HepG2 (cell line): ENCODE data around the gene AP4E1. TPM values are rescaled to one million over a fixed set of nuclear protein-coding genes. Genes with fewer than 3 reads are reported as not detected.

ENCODE experiments used
- AGO2 ChIP-seq: fragments of 200-400 bp; formaldehyde crosslinking; optimal IDR thresholded peaks from 2 replicates; pipeline ENCODE3; 2017; ENCODE audit warnings: mild to moderate bottlenecking, low read depth, low read length, moderate library complexity
- IRX3 ChIP-seq: sonication (generic); formaldehyde crosslinking; IDR thresholded peaks from 2 replicates; pipeline ENCODE4 v1.8.1; 2023; ENCODE audit warnings: mild to moderate bottlenecking, low read depth, missing genetic modification reagents, borderline replicate concordance
- JARID2 ChIP-seq: sonication (generic); formaldehyde crosslinking; IDR thresholded peaks from 2 replicates; pipeline ENCODE4 v1.8.1; 2023; ENCODE audit warnings: missing genetic modification reagents, inconsistent platforms; ENCODE audit not compliant: insufficient replicate concordance
- PBX3 ChIP-seq: sonication (generic); formaldehyde crosslinking; IDR thresholded peaks from 2 replicates; pipeline ENCODE4 v1.8.1; 2023; ENCODE audit warnings: missing genetic modification reagents, inconsistent platforms, borderline replicate concordance
- PCBP1 ChIP-seq: fragments of 200-400 bp; formaldehyde crosslinking; IDR thresholded peaks from 2 replicates; pipeline ENCODE4 v1.6.1; 2017; ENCODE audit warnings: mild to moderate bottlenecking, low read depth, low read length, borderline replicate concordance
- TBP ChIP-seq: sonication (generic); formaldehyde crosslinking; IDR thresholded peaks from 2 replicates; pipeline ENCODE4 v1.5.0; 2020; ENCODE audit warnings: missing genetic modification reagents
- TCF12 ChIP-seq, 2 experiments: fragments of 450-650 bp in 1 of 2; sonication (generic) in 1 of 2; formaldehyde crosslinking in 1 of 2; IDR thresholded peaks; 2 replicates each; pipeline versions ENCODE4 v1.6.1 to v1.8.0; 2017 to 2022; ENCODE audit warnings: antibody characterized with exemption in 1 of 2, mild to moderate bottlenecking in 1 of 2, missing genetic modification reagents in 1 of 2, moderate library complexity in 1 of 2
- TIGD3 ChIP-seq: sonication (generic); formaldehyde crosslinking; IDR thresholded peaks from 2 replicates; pipeline ENCODE4 v1.5.1; 2020; ENCODE audit warnings: mild to moderate bottlenecking, missing genetic modification reagents, borderline replicate concordance
- TRIM24 ChIP-seq: sonication (generic); formaldehyde crosslinking; IDR thresholded peaks from 2 replicates; pipeline ENCODE4 v1.8.0; 2022; ENCODE audit warnings: mild to moderate bottlenecking, missing genetic modification reagents
- WIZ ChIP-seq: sonication (generic); formaldehyde crosslinking; IDR thresholded peaks from 2 replicates; pipeline ENCODE4 v1.5.1; 2020; ENCODE audit warnings: mild to moderate bottlenecking, missing genetic modification reagents
- ZFP36 ChIP-seq: fragments of 150-350 bp; IDR thresholded peaks from 2 replicates; pipeline ENCODE4 v1.6.1; 2018; ENCODE audit warnings: borderline replicate concordance, low read length, low read depth; ENCODE audit not compliant: partially characterized antibody
- ZNF17 ChIP-seq: sonication (generic); formaldehyde crosslinking; IDR thresholded peaks from 2 replicates; pipeline ENCODE4 v1.5.0; 2020; ENCODE audit warnings: mild to moderate bottlenecking, missing genetic modification reagents
- ZNF354B ChIP-seq: sonication (generic); formaldehyde crosslinking; IDR thresholded peaks from 2 replicates; pipeline ENCODE4 v1.8.0; 2022; ENCODE audit warnings: mild to moderate bottlenecking, missing genetic modification reagents
- ZNF784 ChIP-seq: sonication (generic); formaldehyde crosslinking; IDR thresholded peaks from 2 replicates; pipeline ENCODE4 v1.5.1; 2020; ENCODE audit warnings: missing genetic modification reagents, mild to moderate bottlenecking, borderline replicate concordance
- ZSCAN29 ChIP-seq: sonication (generic); formaldehyde crosslinking; conservative IDR thresholded peaks from 2 replicates; pipeline ENCODE4 v1.4.0; 2020; ENCODE audit warnings: mild to moderate bottlenecking, missing genetic modification reagents
- polyA plus RNA-seq, 8 experiments: library from polyadenylated mRNA; depleted of rRNA in 3 of 8; stranded (reverse) in 7 of 8; unstranded in 1 of 8; fragments of >200 nt; fragmentation: Illumina TruSeq in 4 of 8; extraction: Trizol in 4 of 8; gene quantifications; 2 replicates each; pipeline versions ENCODE4 v1.2.1 to v1.2.3, GENCODE V29; 2011 to 2016; ENCODE audit warnings: low read depth in 4 of 8, missing spikeins in 1 of 8, mixed read lengths in 1 of 8; ENCODE audit not compliant: insufficient read depth in 1 of 8
- total RNA-seq, 5 experiments: library from RNA; depleted of rRNA; stranded (reverse); fragments of >200 nt; fragmentation: Illumina TruSeq; extraction: Trizol; gene quantifications; 2 replicates each; pipeline ENCODE4 v1.2.3, GENCODE V29; 2016; ENCODE audit warnings: low read depth in 1 of 5
- TF ChIP-seq, protein P1 (sequence below): sonication (generic); formaldehyde crosslinking; IDR thresholded peaks from 2 replicates; pipeline ENCODE4 v1.4.0; 2020; ENCODE audit warnings: missing genetic modification reagents
- TF ChIP-seq, protein P2 (sequence below): sonication (generic); formaldehyde crosslinking; IDR thresholded peaks from 2 replicates; pipeline ENCODE4 v1.4.0; 2020; ENCODE audit warnings: missing genetic modification reagents
- TF ChIP-seq, protein P3 (sequence below): sonication (generic); formaldehyde crosslinking; IDR thresholded peaks from 2 replicates; pipeline ENCODE4 v1.4.0; 2020; ENCODE audit warnings: missing genetic modification reagents

AP4E1 gene
- total and polyA plus RNA-seq, 2 of the 13 experiments (the other 11 are each of a cell fraction or from before 2014, with no cell fraction given): 2.2 to 7.8 TPM

- TF ChIP-seq, protein P1, sequence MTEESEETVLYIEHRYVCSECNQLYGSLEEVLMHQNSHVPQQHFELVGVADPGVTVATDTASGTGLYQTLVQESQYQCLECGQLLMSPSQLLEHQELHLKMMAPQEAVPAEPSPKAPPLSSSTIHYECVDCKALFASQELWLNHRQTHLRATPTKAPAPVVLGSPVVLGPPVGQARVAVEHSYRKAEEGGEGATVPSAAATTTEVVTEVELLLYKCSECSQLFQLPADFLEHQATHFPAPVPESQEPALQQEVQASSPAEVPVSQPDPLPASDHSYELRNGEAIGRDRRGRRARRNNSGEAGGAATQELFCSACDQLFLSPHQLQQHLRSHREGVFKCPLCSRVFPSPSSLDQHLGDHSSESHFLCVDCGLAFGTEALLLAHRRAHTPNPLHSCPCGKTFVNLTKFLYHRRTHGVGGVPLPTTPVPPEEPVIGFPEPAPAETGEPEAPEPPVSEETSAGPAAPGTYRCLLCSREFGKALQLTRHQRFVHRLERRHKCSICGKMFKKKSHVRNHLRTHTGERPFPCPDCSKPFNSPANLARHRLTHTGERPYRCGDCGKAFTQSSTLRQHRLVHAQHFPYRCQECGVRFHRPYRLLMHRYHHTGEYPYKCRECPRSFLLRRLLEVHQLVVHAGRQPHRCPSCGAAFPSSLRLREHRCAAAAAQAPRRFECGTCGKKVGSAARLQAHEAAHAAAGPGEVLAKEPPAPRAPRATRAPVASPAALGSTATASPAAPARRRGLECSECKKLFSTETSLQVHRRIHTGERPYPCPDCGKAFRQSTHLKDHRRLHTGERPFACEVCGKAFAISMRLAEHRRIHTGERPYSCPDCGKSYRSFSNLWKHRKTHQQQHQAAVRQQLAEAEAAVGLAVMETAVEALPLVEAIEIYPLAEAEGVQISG (CRISPR knock-in tag): peak; percentile 91
- no peak for TF ChIP-seq PBX3
- TF ChIP-seq TCF12 (IDR thresholded peaks at IDR 0.05): no peak
- TF ChIP-seq TCF12 (CRISPR knock-in tag; IDR thresholded peaks at IDR 0.05): peak; percentile 40; the same call in 1 of the 2 replicates
- TF ChIP-seq AGO2: peak; percentile 73
- TF ChIP-seq ZNF354B: no peak; the same call in 1 of the 2 replicates
- no peak for TF ChIP-seq WIZ (CRISPR knock-in tag)
- TF ChIP-seq ZFP36: no peak
- no peak for TF ChIP-seq PCBP1
- TF ChIP-seq TIGD3 (CRISPR knock-in tag): no peak
- no peak for TF ChIP-seq JARID2 (CRISPR knock-in tag)
- no peak for TF ChIP-seq ZSCAN29 (CRISPR knock-in tag)
- TF ChIP-seq IRX3 (CRISPR knock-in tag): 0 out of 2 replicates have a peak, but pooled peaks have one; percentile 48
- no peak for TF ChIP-seq TBP
- 0 out of 2 replicates have a peak, but pooled peaks have one; percentile 24 for TF ChIP-seq ZNF784 (CRISPR knock-in tag)
- TF ChIP-seq, protein P2, sequence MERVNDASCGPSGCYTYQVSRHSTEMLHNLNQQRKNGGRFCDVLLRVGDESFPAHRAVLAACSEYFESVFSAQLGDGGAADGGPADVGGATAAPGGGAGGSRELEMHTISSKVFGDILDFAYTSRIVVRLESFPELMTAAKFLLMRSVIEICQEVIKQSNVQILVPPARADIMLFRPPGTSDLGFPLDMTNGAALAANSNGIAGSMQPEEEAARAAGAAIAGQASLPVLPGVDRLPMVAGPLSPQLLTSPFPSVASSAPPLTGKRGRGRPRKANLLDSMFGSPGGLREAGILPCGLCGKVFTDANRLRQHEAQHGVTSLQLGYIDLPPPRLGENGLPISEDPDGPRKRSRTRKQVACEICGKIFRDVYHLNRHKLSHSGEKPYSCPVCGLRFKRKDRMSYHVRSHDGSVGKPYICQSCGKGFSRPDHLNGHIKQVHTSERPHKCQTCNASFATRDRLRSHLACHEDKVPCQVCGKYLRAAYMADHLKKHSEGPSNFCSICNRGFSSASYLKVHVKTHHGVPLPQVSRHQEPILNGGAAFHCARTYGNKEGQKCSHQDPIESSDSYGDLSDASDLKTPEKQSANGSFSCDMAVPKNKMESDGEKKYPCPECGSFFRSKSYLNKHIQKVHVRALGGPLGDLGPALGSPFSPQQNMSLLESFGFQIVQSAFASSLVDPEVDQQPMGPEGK (CRISPR knock-in tag): no peak; the same call in none of the 2 replicates
- TF ChIP-seq, protein P3, sequence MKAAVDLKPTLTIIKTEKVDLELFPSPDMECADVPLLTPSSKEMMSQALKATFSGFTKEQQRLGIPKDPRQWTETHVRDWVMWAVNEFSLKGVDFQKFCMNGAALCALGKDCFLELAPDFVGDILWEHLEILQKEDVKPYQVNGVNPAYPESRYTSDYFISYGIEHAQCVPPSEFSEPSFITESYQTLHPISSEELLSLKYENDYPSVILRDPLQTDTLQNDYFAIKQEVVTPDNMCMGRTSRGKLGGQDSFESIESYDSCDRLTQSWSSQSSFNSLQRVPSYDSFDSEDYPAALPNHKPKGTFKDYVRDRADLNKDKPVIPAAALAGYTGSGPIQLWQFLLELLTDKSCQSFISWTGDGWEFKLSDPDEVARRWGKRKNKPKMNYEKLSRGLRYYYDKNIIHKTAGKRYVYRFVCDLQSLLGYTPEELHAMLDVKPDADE (CRISPR knock-in tag): no peak
- 0 out of 2 replicates have a peak, but pooled peaks have one; percentile 70 for TF ChIP-seq ZNF17 (CRISPR knock-in tag)
- TF ChIP-seq TRIM24 (CRISPR knock-in tag): no peak
Observed at GRCh38 chr15:50908209-50909009, at the start of gene AP4E1 (continued).
